Metanephros (tissue), 2 donors: ENCODE data around the gene MNDA. TPM values are rescaled to one million over a fixed set of nuclear protein-coding genes. Genes with fewer than 3 reads are reported as not detected.

Experiments used
- small RNA-seq: library from RNA; depleted of rRNA; stranded (forward); fragments of <200 nt; gene quantifications from one replicate; pipeline ENCODE3, GENCODE V24; 2014; ENCODE audit warnings: low replicate concordance
- total RNA-seq: library from RNA; depleted of rRNA; stranded (reverse); fragments of >200 nt; gene quantifications from one replicate; pipeline ENCODE4 v1.2.3, GENCODE V29; 2014

The MNDA gene
- total RNA-seq: 18.7 TPM

GRCh38 chr1:158830904-158831507, at the start of gene MNDA:
TSS of gene MNDA (plus strand) at chr1:158831351. CDS start at chr1:158842154, 10,803 bp downstream.

Small RNA genes lying within 50 kb of the gene (small RNA-seq; reads per million reads assigned to genes)
- not detected for gene OR2AQ1P

Other genes starting within 250 kb of the MNDA start
- gene OR10Z1, start 226.1 kb upstream of the MNDA start, total RNA-seq: not detected
- gene SPTA1, start 144.6 kb upstream of the MNDA start, total RNA-seq: 22.7 TPM
- gene OR6K2, start 130.7 kb upstream of the MNDA start, total RNA-seq: not detected
- not detected for gene OR6K3, start 110.6 kb upstream of the MNDA start, total RNA-seq
- gene OR6K6, start 76.6 kb upstream of the MNDA start, total RNA-seq: not detected
- not detected for gene OR6N1, start 59.2 kb upstream of the MNDA start, total RNA-seq
- not detected for gene OR6N2, start 50.1 kb upstream of the MNDA start, total RNA-seq
- 0.18 TPM for gene PYHIN1, start 100.2 kb downstream of the MNDA start, total RNA-seq
- gene IFI16, start 178.6 kb downstream of the MNDA start, total RNA-seq: 34.4 TPM
- gene AIM2, start 245.4 kb downstream of the MNDA start, total RNA-seq: 0.41 TPM